Urinary bladder (tissue), 4 donors: ENCODE results near the gene MAN1C1. TPM values are rescaled to one million over a fixed set of nuclear protein-coding genes. Genes with fewer than 3 reads are reported as not detected.

Source experiments
- DNase-seq: peaks from one replicate; pipeline ENCODE4 v3.0.0-alpha.2; 2015; ENCODE audit errors: extremely low spot score
- H3K27ac ChIP-seq: one replicate; pipeline ENCODE4 v1.5.1; 2013; ENCODE audit warnings: low read depth, mild to moderate bottlenecking, moderate library complexity
- H3K36me3 ChIP-seq: one replicate; pipeline ENCODE4 v1.6.1; 2013; ENCODE audit warnings: mild to moderate bottlenecking, moderate library complexity; ENCODE audit not compliant: insufficient read depth
- H3K4me1 ChIP-seq: one replicate; pipeline ENCODE4 v1.6.1; 2013; ENCODE audit warnings: mild to moderate bottlenecking, moderate library complexity; ENCODE audit not compliant: insufficient read depth
- H3K4me3 ChIP-seq: one replicate; pipeline ENCODE4 v1.5.1; 2013; ENCODE audit warnings: low read depth, low read length
- WGBS: extraction: QIAGEN DNeasy Blood & Tissue Kit; methylation state at CpG from one replicate; pipeline ENCODE4 v1.1.7; 2013; 5-methylcytosine and 5-hydroxymethylcytosine counted together
- polyA plus RNA-seq: library from polyadenylated mRNA; stranded (reverse); fragments of 200-250 nt; gene quantifications from one replicate; pipeline ENCODE4 v1.2.3, GENCODE V29; 2013
- total RNA-seq: library from RNA; depleted of rRNA; stranded (reverse); fragments of >200 nt; gene quantifications from one replicate; pipeline ENCODE4 v1.2.3, GENCODE V29; 2014
- donor health status: healthy with polysubstance abuse.
- donor health status: healthy.

Gene MAN1C1
- total and polyA plus RNA-seq, 2 donors = 18.2 to 26.4 TPM

- Histone ChIP-seq H3K4me3 (no peak overlapping the region), H3K27ac (no peak overlapping the region), H3K36me3 (peaks cover 8% of the 10 kb centered on the region), H3K4me1 (no peaks in the 10 kb centered on the region)
- 62% methylated on average over 5 of the region's 5 CpGs for WGBS
- no peak for DNase-seq
Observed at GRCh38 chr1:25831569-25832196, 215.1 kb downstream of the MAN1C1 start.

- H3K4me1 ChIP-seq = no peaks in the 10 kb centered on the region
- no peak overlapping the region for H3K27ac ChIP-seq
- H3K36me3 ChIP-seq = peaks cover 8% of the 10 kb centered on the region
- WGBS = 67% methylated on average over 6 of the region's 6 CpGs
- DNase-seq = no peak
- H3K4me3 ChIP-seq = no peak overlapping the region
Observed at GRCh38 chr1:25832336-25833037, 215.9 kb downstream of the MAN1C1 start.

- peaks cover 8% of the 10 kb centered on the region for H3K36me3 ChIP-seq
- no peaks in the 10 kb centered on the region for H3K4me1 ChIP-seq
- no peak overlapping the region for H3K4me3 ChIP-seq
- 97% methylated on average over 5 of the region's 5 CpGs for WGBS
- no peak for DNase-seq
- no peak overlapping the region for H3K27ac ChIP-seq
Observed at GRCh38 chr1:25833158-25833557, 216.6 kb downstream of the MAN1C1 start.

Other genes with a start within 250 kb of the MAN1C1 start
- gene RHCE, start 196.0 kb upstream of the MAN1C1 start, total RNA-seq = 0.85 TPM
- 0.19 TPM for gene RHCE, start 196.0 kb upstream of the MAN1C1 start, polyA plus RNA-seq
- gene MACO1, start 185.9 kb upstream of the MAN1C1 start, total RNA-seq = 24.4 TPM
- 7.9 TPM for gene MACO1, start 185.9 kb upstream of the MAN1C1 start, polyA plus RNA-seq
- gene LDLRAP1, start 73.2 kb upstream of the MAN1C1 start, total RNA-seq = 10.6 TPM
- 10.5 TPM for gene LDLRAP1, start 73.2 kb upstream of the MAN1C1 start, polyA plus RNA-seq
- gene SELENON, start 183.4 kb downstream of the MAN1C1 start, total RNA-seq = 24.6 TPM
- 64.0 TPM for gene SELENON, start 183.4 kb downstream of the MAN1C1 start, polyA plus RNA-seq
- gene MTFR1L, start 203.2 kb downstream of the MAN1C1 start, total RNA-seq = 23.7 TPM
- 95.3 TPM for gene MTFR1L, start 203.2 kb downstream of the MAN1C1 start, polyA plus RNA-seq
- gene AUNIP, start 242.7 kb downstream of the MAN1C1 start, total RNA-seq = 1.4 TPM
- gene AUNIP, start 242.7 kb downstream of the MAN1C1 start, polyA plus RNA-seq = 0.11 TPM